Astrocyte of the hippocampus (primary cell): ENCODE measurements around the gene TSEN2.
"Not testable (repeated sequence)": the region's sequence is repeated elsewhere in the genome, so short reads cannot be mapped to it uniquely, and the experiment has no call there.

Source experiments
- DNase-seq: peaks from one replicate; pipeline ENCODE4 v3.0.0; 2011; ENCODE audit warnings: low read depth, low spot score

The TSEN2 gene

GRCh38 chr3:12484198-12484982 lies at the start of gene TSEN2:
Gene TSEN2 (plus strand): TSS chr3:12484480. CDS start chr3:12489801, 5,321 bp downstream.
- peak; percentile 99 for DNase-seq

- DNase-seq: peak; percentile 55
These were observed 47.6 kb upstream of the TSEN2 start for GRCh38 chr3:12436514-12437220.

GRCh38 chr3:12437221-12437605 lies 47.1 kb upstream of the TSEN2 start:
- DNase-seq: no peak

- DNase-seq: no peak
These were observed 46.4 kb upstream of the TSEN2 start for GRCh38 chr3:12437861-12438260.

GRCh38 chr3:12438318-12438717 lies 46.0 kb upstream of the TSEN2 start:
- DNase-seq: no peak

- no peak for DNase-seq
These were observed 44.9 kb upstream of the TSEN2 start for GRCh38 chr3:12439161-12439940.

GRCh38 chr3:12440927-12441714 lies 43.2 kb upstream of the TSEN2 start:
- DNase-seq: peak; percentile 93

GRCh38 chr3:12442654-12443501 lies 41.4 kb upstream of the TSEN2 start:
- no peak for DNase-seq

- no peak for DNase-seq
These were observed 40.3 kb upstream of the TSEN2 start for GRCh38 chr3:12443781-12444522.

GRCh38 chr3:12444582-12445471 lies 39.5 kb upstream of the TSEN2 start:
- DNase-seq: peak; percentile 75

- no peak for DNase-seq
These were observed 38.6 kb upstream of the TSEN2 start for GRCh38 chr3:12445523-12446240.

- DNase-seq: no peak
These were observed 38.0 kb upstream of the TSEN2 start for GRCh38 chr3:12446298-12446697.

GRCh38 chr3:12447075-12447474 lies 37.2 kb upstream of the TSEN2 start:
- DNase-seq: no peak

GRCh38 chr3:12448404-12449202 lies 35.7 kb upstream of the TSEN2 start:
- DNase-seq: not testable (repeated sequence)

- no peak for DNase-seq
These were observed 34.2 kb upstream of the TSEN2 start for GRCh38 chr3:12449889-12450682.

GRCh38 chr3:12451481-12451880 lies 32.8 kb upstream of the TSEN2 start:
- no peak for DNase-seq
